ENCODE data around the gene RNASEL.
A peak's percentile ranks its signal among the peaks of the same experiment; 100 is the strongest.

Gene RNASEL

DNA sequence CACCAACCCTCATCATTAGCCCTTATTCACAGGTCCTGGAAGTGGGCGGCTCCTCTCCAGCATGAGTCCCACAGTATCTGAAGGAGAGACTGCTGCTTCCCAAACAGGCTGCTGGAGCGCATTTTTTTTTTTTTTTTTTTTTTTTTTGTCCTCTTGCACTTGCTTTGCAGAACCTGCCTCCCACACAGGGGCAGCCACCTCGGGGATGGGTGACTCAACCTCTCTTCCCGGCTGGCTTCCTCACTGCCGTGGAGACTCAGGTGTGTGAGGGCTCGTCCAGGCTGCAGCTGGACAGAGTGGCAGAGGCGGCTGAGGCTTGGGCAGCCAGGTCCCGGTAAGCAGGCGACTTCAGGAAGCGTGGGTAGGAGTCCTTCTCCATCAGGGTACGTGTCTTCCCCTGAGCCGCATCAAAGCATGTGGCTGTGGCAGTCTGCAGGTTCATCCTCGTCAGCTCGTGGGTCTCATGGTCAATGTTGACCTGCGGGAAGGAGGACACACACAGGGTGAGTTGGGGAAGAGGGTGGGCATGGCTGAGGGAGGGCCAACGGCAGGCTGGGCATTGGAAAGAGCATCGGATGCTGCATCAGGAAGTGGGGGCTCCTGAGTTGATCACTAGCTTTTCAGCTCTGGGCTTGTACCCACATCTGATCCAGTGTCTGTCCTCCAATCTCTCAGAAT is 11.1 kb upstream of the RNASEL start:
- DNase-seq, result no peak

DNA sequence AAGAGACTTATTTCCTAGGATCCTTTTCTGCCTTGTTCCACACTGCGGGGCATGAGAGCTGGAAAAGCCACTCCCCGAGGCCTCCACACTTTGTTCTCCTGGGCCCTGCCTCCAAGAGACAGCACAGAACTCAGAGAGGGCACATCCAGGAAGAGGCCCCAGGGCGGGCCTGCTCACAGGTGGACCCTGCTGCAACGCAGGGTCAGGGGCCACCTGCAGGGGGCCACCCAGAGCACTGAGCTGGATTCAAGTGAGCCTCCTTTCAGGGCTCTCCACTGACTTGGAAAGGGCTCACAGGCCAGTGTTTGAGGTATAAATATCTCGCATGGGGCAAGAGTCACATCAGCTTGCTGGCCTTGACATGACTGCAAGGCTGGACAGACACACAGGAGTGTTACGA is 10.3 kb upstream of the RNASEL start:
- no peak for DNase-seq

DNA sequence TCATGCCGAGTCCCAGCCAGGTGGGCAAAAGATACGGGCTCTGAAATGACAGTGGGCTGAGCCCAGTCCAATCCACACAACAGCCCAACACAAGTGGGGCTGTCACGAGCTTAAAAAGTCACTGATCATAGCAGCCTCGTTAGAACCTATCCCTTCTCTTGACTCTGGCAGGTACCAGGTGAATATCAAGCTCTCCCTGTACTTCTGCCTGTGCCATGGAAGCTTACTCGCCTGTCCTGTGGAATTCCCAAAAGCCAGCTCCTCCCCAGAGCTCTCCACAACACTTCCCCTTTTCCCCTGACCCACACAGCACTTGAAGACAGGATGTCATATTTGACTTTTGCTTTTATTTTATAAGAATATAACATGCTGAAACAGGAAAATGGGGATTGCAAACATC is 9.2 kb upstream of the RNASEL start:
- no peak for DNase-seq

DNA sequence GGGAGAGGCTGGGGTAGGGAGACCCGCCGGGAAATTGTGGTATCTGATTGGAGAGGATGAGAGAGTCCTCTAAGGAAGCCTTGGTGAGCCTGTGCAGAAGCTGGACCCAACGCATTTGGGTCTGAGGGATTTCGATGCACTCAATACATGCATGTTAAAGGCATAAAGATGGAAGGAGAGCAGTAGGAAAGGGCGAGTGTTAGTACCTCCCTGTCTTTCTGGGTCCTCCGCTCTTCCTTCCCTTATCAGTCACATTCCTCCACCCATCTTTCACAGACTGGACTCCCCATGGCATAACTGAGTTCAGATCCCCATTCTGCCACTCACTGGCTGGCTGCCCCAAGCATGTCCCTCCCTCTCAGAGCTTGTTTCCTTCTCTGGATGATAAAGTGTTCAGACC is 7.9 kb upstream of the RNASEL start:
- no peak for DNase-seq

DNA sequence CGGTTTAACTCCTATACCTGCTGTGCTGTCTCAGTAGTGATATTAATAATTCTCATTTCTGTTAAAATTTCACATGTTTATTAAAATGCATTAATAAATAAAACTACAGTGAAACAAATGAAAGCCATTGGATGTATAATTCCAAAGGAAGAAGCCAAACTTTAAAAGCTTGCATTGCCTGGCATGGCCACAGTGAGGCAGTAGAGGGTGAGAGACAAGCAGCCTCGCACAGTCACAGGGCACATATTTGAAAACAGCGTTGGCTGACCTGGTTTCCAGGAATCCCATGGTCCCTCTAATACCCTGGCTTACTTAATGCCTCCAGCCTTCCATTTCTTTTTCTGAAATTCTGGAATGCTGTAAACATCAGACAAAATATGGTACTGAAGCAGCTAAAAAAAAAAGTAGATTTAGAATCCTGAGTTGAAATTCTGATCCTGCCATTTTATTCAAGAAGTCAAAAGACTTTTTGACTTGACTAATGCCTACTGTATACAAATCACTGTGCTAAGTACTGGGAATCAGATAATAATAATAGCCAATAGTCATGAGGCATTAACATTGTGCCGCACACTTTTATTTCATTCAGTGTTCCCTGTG is 6.7 kb upstream of the RNASEL start:
- DNase-seq, result peak; percentile 62

DNA sequence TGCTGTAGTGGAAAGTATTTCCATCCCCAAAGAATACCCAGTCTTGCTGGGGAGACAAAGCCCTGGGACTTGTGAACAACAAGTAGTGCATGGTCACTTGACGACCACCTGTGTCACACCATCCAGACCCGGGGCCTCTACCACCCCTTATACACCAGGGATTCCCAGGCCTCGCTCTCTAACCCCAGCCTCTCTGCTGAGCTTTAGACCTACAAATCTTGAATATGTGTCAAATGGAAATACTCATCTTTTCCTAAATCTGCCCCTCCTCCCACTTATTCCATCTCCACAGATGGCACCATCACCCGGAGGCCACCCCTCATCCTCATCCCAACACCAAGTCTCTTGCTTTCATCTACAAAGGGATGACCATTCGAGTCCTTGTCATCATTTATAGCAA is 875 bp upstream of the RNASEL start:
- no peak for DNase-seq

DNA sequence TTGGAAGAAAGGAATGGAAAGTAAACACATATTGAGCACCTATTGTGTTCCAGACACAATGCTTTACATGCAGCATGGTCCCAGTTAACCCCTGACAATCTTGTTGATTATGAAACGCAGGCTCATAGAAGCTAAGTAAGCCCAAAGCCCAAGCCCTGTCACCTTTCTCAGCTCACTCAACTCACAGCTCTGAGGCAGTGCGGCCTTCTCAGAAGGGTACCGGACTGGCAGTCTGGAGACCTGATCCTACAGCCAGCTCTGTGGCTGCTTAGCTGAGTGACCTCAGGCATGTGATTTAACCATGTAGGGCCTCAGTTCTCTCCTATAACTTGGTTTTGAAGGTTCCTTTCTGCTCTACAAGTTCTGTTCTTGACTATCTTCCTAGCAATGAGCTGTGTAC is 464 bp upstream of the RNASEL start:
- DNase-seq, result no peak

DNA sequence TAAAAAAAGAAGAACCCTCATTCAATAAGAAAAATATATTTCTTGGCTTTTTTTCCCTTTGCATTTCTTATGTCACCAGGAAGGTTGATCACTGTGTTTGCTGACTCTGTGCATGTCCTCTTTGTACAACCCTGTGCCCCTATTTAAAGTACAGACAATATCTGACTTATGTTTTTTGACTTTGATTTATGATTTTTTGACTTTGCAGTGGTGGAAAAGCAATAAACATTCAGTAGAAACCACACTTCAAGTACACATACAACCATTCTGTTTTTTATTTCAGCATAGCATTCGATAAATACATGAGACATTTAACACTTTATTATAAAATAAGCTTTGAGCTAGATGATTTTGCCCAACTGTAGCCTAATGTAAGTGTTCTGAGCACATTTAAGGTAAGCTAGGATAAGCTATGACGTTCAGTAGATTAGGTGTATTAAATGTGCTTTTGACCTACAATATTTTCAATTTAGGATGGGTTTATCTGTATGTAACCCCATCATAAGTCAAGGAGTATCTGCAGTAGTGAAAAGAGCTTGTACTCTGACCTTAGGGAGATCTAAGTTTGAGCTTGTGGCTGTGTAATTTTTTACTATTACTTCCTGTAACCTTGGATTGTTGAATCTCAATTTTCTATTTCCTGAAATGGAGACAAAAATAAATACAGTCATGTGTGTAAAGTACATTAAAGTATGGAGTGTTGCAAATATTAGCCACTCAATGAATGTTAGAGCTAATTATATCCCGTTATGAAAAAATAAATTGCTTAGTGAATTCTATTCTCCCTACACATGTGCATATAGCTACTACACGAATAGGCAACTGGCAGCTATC is 1.2 kb downstream of the RNASEL start:
- no peak for DNase-seq

DNA sequence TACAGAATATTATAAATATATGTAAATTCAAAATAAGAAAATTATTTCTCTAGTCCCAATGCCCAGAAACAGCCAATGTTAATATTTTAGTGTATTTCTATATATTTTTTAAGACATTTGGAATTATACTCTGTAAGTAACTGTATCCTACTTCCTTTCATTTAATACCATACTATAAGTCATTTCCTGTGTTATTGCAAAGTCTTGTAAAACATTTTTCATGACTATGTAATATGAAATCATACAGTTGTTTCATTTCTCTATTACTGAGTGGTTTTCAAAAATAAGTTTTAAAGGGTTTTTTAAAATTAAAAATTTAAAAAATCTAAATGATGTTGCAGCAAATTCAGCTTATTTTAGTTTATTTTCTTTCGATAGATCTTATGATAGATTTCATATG is 2.0 kb downstream of the RNASEL start:
- no peak for DNase-seq

DNA sequence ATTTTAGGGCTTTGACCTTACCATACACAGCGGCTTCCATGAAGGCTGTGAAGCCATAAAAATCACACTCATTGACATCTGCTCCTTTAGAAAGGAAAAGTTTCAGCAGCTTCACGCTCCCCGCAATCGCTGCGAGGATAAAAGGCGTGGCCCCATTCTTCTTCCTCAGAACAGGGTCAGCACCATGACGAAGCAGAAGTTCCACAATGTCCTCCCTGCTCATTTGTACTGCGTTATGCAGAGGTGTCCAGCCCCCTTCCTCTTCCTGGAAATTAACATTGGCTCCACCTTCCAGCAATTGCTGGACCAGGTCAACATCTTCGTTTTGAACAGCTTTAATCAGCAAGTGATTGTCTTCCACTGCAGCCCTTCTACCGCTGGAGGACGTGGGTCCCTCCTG is 2.7 kb downstream of the RNASEL start:
- no peak for DNase-seq

DNA sequence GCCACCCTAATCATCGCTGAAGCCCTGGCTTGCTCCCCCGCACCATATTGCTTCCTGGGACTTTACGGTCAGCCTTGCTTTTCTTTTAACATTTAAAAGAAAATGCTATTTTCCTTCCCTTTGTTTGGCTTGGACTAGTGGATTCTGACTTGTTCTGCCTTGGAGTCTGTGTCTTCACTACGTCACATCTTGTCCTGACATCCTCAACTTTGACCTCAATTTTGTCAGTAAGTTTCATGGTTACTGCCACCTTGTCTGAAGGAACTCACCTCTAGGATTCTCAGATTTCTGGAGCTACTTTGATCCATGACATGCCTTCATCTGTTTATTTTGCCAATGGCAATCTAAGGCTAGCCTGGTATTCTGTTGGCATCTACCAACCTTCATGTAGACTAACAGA is 4.3 kb downstream of the RNASEL start:
- no peak for DNase-seq

DNA sequence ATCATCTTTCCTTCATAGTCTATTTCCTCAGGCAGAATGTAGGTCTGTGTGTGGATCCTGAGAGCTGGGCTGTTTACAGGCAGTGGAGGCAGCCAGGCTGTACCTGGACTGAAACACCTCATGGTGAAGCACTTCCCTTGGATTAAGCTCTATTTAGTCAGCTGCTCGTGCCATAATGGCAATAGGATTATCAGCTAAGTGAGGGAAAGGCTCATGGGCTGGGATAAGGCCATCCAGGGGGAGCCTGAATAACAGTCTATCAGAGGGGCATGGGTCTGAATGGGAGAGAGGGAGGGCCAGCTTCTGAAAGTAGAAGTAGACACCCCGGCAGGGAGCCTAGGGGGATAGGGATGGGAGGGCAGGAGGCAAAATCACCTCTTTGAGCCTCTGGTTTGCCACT is 8.3 kb downstream of the RNASEL start:
- no peak for DNase-seq

DNA sequence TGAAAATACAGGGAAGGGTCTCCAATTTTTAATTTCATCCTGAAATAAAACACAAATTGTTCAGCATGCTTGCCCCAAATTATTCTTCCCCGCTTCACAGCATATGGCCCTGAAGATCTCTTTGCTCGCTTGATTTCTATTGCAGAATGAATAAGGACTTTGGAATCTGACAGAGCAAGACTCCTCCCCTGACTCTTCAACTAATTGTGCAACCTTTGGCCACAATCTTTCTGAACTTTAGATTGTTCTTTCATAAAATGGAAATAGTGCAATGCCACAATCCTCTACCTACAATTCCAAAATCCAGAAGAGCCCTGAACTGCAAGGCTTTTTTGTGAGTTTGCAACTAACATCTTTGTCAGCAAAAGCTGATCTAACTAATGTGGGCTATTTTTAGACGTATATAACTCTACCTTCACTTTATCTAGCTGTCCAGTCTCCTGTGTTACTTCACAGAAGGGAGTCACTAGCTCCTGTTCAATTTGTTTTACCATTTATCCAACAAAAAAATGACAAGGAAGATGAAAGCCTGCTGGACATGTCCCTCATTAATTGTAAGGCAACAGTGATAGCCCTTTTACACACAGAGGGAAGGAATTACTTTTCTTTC is 13.4 kb downstream of the RNASEL start:
- peak; percentile 59 for DNase-seq

DNA sequence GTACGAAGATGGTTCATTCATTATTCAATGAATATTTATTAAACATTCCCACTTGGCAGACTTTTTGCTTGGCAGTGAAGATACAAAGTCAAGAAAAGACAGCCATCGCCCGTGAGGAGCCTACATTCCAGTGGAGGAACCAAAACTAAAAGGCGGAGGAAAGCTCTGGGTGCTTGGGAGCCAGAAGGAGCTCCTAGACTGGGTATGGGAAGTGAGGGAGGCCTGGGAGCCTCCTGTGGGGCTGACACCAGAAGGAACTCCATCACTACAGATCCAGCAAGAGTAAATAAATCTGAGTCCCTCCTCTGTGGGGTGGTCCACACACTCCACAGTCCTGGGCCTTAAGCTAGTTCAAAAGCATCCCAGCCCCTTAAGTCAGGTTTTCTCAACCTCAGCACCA is 14.9 kb downstream of the RNASEL start:
- DNase-seq, result no peak

DNA sequence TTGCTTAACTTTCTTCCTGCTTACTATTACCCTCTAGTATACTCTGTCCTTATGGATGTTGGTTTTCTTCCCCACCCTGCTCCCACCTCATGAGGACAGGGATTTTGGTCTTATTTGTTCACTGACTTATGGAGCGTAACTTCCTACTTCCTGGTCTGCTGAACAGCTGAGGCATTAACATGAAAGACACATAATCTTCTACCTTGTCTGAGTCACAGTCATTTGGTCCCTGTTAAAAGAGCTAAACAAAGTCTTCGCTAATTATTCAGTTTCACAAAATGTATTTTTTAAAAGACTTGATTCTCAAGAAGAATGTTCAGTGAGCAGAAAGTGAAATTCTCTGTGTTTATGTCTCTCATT is 18.5 kb downstream of the RNASEL start:
- no peak for DNase-seq

DNA sequence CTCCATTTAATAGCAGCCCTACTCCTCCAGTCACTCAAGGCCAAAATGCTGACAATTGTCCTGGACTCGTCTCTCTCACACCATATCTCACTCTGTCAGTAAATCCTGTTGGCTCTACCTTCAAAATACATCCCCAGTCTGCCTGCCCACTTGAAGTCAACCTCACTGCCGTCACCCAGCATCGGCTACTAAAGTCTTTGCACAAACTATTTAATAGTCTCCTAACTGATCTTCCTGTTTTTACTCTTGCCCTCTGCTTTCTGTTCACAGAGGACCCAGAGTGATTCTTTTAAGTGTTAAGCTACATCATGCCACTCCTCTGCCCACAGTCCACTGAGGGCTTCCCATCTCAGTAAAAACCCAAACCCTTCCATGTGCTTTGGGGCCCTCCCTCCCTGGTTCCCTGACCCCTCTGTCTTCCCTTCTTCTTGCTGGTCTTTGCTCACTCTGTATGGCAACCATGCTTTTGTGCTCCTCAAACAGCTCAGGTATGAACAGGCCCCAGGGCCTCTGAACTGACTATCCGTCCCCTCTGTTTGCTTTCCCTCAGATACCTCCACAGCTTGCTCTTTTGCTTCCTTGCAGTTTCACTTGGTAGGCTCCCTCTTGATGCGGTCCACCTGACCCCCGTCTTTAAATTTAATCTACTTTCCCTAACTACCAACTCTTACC is 19.0 kb downstream of the RNASEL start:
- no peak for DNase-seq

DNA sequence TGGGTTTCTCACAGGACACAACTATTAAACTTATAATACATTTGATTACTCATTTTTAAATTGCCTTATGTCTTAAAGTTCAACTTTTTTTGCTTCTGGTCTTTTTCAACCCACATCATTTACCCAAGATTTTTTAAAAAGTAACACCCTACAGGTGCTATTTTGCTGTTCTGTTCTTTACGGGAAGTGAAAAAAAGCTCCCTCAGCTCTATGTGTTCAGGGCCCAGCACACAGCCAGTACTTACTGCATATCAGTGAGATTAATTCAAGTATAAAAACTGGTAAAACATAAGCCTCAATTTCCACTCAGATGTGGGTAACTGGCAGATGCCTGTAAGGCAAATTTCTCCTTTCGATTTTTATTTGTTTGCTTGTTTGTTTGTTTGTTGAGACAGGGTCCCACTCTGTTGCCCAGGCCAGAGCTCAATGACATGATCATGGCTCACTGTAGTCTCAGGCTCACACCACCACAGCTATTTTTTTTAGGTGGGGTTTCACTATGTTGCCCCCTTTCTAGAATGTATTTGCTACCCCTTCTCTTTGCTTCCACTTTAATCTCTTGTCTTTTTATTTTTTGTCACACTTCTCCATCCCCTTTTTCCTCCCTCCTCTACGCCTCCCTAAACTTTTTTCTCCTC is 20.3 kb downstream of the RNASEL start:
- no peak for DNase-seq

DNA sequence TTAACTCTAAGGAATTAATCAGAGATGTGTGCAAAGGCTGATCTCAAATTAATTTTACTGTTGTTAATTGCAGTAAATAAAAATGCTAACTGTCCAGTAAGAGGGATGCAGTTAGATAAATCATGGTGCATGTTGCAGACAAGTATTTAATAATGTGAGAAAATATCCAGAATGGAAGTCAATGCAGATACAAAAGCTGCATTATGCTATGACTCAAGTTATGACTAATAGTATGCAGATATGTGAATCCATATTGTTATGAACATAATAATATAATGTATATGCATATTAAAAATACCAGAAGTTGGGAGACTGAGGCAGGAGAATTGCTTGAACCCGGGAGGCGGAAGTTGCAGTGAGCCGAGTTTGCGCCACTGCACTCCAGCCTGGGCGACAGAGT is 21.4 kb downstream of the RNASEL start:
- no peak for DNase-seq

DNA sequence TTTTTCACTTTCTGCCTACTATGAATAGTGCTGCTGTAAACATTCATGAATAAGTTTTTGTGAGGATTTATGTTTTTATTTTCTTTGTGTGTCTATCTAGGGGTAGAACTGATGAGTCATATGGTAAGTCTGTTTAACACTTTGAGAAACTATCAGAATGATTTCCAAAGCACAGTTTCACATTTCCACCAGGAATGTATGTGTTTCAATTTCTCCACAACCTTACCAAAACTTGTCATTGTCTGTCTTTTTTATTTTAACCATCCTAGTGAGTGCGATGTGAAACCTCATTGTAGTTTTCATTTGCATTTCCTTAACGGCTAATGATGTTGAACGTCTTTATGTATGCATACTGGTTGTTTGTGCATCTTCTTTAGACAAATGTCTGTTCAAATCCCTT is 23.5 kb downstream of the RNASEL start:
- DNase-seq, result no peak

DNA sequence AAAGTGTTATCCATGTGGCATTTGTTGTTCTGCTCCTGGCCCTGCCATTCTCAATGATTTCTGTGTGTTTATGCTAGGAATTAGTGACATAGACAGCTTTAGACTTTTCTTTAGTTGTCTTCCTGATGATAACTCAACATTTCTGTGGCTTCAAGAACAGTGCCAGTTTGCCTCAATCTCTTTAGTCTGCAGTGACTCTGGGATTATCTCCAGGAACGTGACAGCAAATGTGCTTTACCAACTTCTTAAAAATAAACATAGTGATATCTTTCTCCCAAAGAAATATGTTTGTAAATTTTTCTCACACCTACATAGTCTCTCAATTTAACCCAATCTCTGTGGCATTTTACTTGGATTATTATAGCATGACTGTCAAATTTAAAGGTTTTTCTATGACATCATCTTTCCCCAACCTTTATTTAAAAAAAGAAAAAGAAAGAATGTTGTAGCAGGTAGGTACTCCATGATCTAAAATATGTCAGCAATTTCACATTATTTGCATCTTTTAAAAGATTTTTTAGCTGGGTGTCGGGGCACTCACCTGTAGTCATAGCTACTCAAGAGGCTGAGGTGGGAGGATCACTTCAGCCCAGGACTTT is 24.6 kb downstream of the RNASEL start:
- DNase-seq, result no peak

DNA sequence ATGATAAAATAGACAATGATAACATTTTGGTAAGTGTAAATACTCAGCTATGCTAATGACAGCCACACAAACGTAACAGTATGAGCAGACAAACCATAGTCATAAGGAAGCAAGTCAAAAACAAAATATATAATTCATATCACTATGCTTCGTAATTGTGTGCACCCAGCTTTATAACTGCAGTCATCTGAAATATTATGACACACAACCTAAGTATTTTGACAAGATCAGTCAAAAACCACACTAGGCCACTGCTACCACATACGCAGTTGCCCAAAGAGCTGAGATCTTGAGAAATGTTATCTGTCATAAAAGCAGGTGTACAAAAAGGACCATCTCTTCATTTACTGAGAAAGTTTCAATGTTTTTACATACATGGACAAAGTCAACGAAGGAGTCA is 26.0 kb downstream of the RNASEL start:
- no peak for DNase-seq

DNA sequence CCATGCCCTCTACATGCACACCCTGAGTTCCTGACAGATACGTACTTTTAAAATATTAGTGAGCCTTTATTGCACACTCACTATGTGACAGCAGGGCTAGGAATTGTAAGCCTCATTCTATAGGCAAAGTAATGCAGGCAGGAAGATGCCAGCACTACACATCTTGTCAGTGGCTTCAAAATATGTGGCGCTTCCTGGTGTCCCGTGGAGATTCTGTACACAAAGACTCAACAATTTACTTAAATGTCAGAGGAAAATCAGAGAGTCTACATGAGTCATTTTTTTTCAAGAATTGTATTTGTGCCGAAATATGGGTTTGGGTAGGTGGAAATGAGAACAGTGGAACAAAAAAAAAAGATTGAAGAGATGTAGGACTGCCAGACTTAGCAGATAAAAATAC is 27.6 kb downstream of the RNASEL start:
- DNase-seq, result no peak

Data from fibroblast of skin of right biceps (primary cell).